Liver (tissue), 9 donors: Measurements from ENCODE around the gene ARHGEF18. TPM values are rescaled to one million over a fixed set of nuclear protein-coding genes. Genes with fewer than 3 reads are reported as not detected.

Experiments used
- DNase-seq: peaks from one replicate; pipeline ENCODE4 v3.0.0-alpha.2; 2017; ENCODE audit warnings: low spot score
- H3K27ac ChIP-seq, 2 donors: one replicate each; pipeline ENCODE4 v1.7.0; 2013; ENCODE audit warnings: inconsistent platforms in 2 of 2, low read length in 2 of 2, control low read depth in 1 of 2, low read depth in 1 of 2, mild to moderate bottlenecking in 1 of 2
- H3K27me3 ChIP-seq, 4 donors: one replicate each; pipeline versions ENCODE4 v1.6.1 to v1.7.0; 2013; ENCODE audit warnings: low read length in 3 of 4, inconsistent platforms in 1 of 4, mild to moderate bottlenecking in 1 of 4, moderate library complexity in 1 of 4; ENCODE audit not compliant: control insufficient read depth in 4 of 4, insufficient read depth in 4 of 4
- H3K36me3 ChIP-seq, 4 donors: one replicate each; pipeline versions ENCODE4 v1.6.1 to v1.7.0; 2013; ENCODE audit warnings: low read length in 3 of 4, mild to moderate bottlenecking in 3 of 4, low read depth in 1 of 4, moderate library complexity in 1 of 4; ENCODE audit not compliant: control insufficient read depth in 4 of 4, insufficient read depth in 3 of 4
- H3K4me1 ChIP-seq, 4 donors: one replicate each; pipeline versions ENCODE4 v1.6.1 to v1.7.0; 2013; ENCODE audit warnings: low read length in 3 of 4, mild to moderate bottlenecking in 3 of 4, moderate library complexity in 1 of 4; ENCODE audit not compliant: control insufficient read depth in 4 of 4, insufficient read depth in 4 of 4
- H3K4me3 ChIP-seq, 3 donors: one replicate each; pipeline versions ENCODE4 v1.6.1 to v1.7.0; 2013; ENCODE audit warnings: low read length in 3 of 3, control low read depth in 1 of 3, low read depth in 1 of 3, mild to moderate bottlenecking in 1 of 3
- H3K9ac ChIP-seq, 2 donors: one replicate each; pipeline ENCODE4 v1.7.0; 2013; ENCODE audit warnings: low read length in 2 of 2, mild to moderate bottlenecking in 2 of 2, moderate library complexity in 2 of 2, control low read depth in 1 of 2, low read depth in 1 of 2
- H3K9me3 ChIP-seq, 4 donors: one replicate each; pipeline versions ENCODE4 v1.6.1 to v1.7.0; 2013; ENCODE audit warnings: low read length in 3 of 4; ENCODE audit not compliant: control insufficient read depth in 4 of 4
- CTCF ChIP-seq: fragments of 150-350 bp; IDR thresholded peaks from 2 replicates; pipeline ENCODE4 v1.5.1; 2017; ENCODE audit warnings: improper control_type of control experiment, low read depth, low read length; ENCODE audit not compliant: missing input control
- EGR1 ChIP-seq, 2 donors: IDR thresholded peaks; 2 replicates each; pipeline ENCODE4 v1.6.1; 2016 to 2018; ENCODE audit warnings: antibody characterized with exemption in 2 of 2, low read depth in 2 of 2
- FOXA1 ChIP-seq: IDR thresholded peaks from 2 replicates; pipeline ENCODE4 v1.6.1; 2016; ENCODE audit warnings: antibody characterized with exemption
- HNF4A ChIP-seq, 2 donors: conservative IDR thresholded peaks; 2 replicates each; pipeline ENCODE4 v1.6.1; 2016; ENCODE audit warnings: antibody characterized with exemption in 2 of 2, mild to moderate bottlenecking in 2 of 2
- HNF4G ChIP-seq: IDR thresholded peaks from 2 replicates; pipeline ENCODE4 v1.6.1; 2016; ENCODE audit warnings: antibody characterized with exemption
- JUND ChIP-seq, 2 donors: IDR thresholded peaks; 2 replicates each; pipeline ENCODE4 v1.6.1; 2016; ENCODE audit warnings: antibody characterized with exemption in 2 of 2
- NR2F2 ChIP-seq: IDR thresholded peaks from 2 replicates; pipeline ENCODE4 v1.6.1; 2016; ENCODE audit warnings: antibody characterized with exemption
- REST ChIP-seq: IDR thresholded peaks from 2 replicates; pipeline ENCODE4 v1.6.1; 2016; ENCODE audit warnings: antibody characterized with exemption, mild to moderate bottlenecking
- SP1 ChIP-seq: IDR thresholded peaks from 2 replicates; pipeline ENCODE4 v1.6.1; 2018; ENCODE audit warnings: antibody characterized with exemption, mild to moderate bottlenecking
- TAF1 ChIP-seq: conservative IDR thresholded peaks from 2 replicates; pipeline ENCODE4 v1.6.1; 2016; ENCODE audit warnings: antibody characterized with exemption, mild to moderate bottlenecking
- YY1 ChIP-seq: IDR thresholded peaks from 2 replicates; pipeline ENCODE4 v1.6.1; 2016; ENCODE audit warnings: antibody characterized with exemption, mild to moderate bottlenecking
- ZBTB33 ChIP-seq: IDR thresholded peaks from 2 replicates; pipeline ENCODE4 v1.6.1; 2016; ENCODE audit warnings: antibody characterized with exemption
- WGBS: extraction: QIAGEN DNeasy Blood & Tissue Kit; methylation state at CpG from one replicate; pipeline ENCODE4 v1.1.7; 2013; 5-methylcytosine and 5-hydroxymethylcytosine counted together
- polyA plus RNA-seq, 2 donors: library from polyadenylated mRNA; stranded (reverse) in 1 of 2; unstranded in 1 of 2; fragments of 200-250 nt in 1 of 2; fragments of >200 nt in 1 of 2; fragmentation: Nextera tagmentation in 1 of 2; extraction: Ambion mirVana in 1 of 2; gene quantifications; one replicate each; pipeline versions ENCODE4 v1.2.1 to v1.2.3, GENCODE V29; 2013 to 2015
- total RNA-seq, 2 donors: library from RNA; depleted of rRNA; stranded (reverse); fragments of >200 nt; gene quantifications; one replicate each; pipeline ENCODE4 v1.2.3, GENCODE V29; 2014
- donor health status: healthy.
- donor health status: healthy.
- donor health status: healthy.
- donor health status: healthy.
- donor health status: healthy.

Gene ARHGEF18
- total and polyA plus RNA-seq, 4 donors = 3.3 to 28.8 (median 14.9) TPM

- Histone ChIP-seq H3K9ac (no peak overlapping the region), H3K9me3 (no peaks in the 10 kb centered on the region), H3K27ac (no peak overlapping the region), H3K36me3 (no peaks in the 10 kb centered on the region), H3K4me1 (no peaks in the 10 kb centered on the region), H3K27me3 (no peaks in the 10 kb centered on the region), H3K4me3 (no peak overlapping the region)
- TF ChIP-seq SP1 (no peak), ZBTB33 (no peak), YY1 (no peak), FOXA1 (no peak), CTCF (no peak), HNF4A (conservative IDR thresholded peaks at IDR 0.05) (no peak), NR2F2 (no peak), EGR1 (IDR thresholded peaks at IDR 0.05; ENCODE audit: low read depth in 2 of 2) (no peak), JUND (IDR thresholded peaks at IDR 0.05) (no peak)
- no peak for DNase-seq
- WGBS = 91% methylated on average over 6 of the region's 6 CpGs
Measured at GRCh38 chr19:7376151-7376852, 27.6 kb downstream of the ARHGEF18 start.

GRCh38 chr19:7377196-7377595 lies 28.5 kb downstream of the ARHGEF18 start:
- no peak overlapping the region for H3K4me3 ChIP-seq
- H3K9ac ChIP-seq = no peak overlapping the region
- H3K4me1 ChIP-seq = no peaks in the 10 kb centered on the region
- H3K27me3 ChIP-seq = no peaks in the 10 kb centered on the region
- TF ChIP-seq TAF1 (no peak), YY1 (no peak), HNF4G (no peak), REST (no peak)
- no peaks in the 10 kb centered on the region for H3K36me3 ChIP-seq
- no peak for DNase-seq
- 98% methylated on average over 7 of the region's 7 CpGs for WGBS
- H3K9me3 ChIP-seq = no peaks in the 10 kb centered on the region
- H3K27ac ChIP-seq = no peak overlapping the region
